Dermis microvascular lymphatic vessel endothelial cell (primary cell): Measurements from ENCODE around the gene NPM1. TPM values are rescaled to one million over a fixed set of nuclear protein-coding genes. Genes with fewer than 3 reads are reported as not detected.
"Not testable (repeated sequence)": the region's sequence is repeated elsewhere in the genome, so short reads cannot be mapped to it uniquely, and the experiment has no call there.

Experiments
- DNase-seq, 2 donors: peaks; one replicate each; pipeline versions ENCODE4 v3.0.0 to v3.0.0-alpha.2; 2010; ENCODE audit warnings: low read depth in 2 of 2
- total RNA-seq: library from RNA; depleted of rRNA; stranded (reverse); fragments of >200 nt; gene quantifications from 2 replicates; pipeline ENCODE4 v1.2.1, GENCODE V29; 2014

Gene NPM1
- total RNA-seq, 1 donor from 2014 or later, result 1,004 TPM

- no peak for DNase-seq
Observed at GRCh38 chr5:171413153-171413910, 25.7 kb downstream of the NPM1 start.

DNA sequence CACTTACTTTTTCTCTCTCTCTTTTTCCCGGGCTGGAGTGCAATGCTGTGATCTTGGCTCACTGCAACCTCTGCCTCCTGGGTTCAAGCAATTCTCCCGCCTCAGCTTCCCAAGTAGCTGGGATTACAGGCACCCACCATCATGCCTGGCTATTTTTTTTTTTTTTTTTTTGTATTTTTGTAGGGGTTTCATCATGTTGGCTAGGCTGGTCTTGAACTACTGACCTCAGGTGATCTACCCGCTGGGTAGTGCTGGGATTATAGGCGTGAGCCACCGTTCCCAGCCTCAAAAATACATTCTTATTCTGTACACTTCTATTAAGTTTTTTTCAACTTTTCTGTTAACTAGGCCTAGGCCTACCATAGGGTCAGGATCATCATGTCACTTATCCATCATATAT lies 26.3 kb downstream of the NPM1 start:
- not testable (repeated sequence) for DNase-seq

GRCh38 chr5:171415115-171415730 lies 27.6 kb downstream of the NPM1 start:
- no peak for DNase-seq

GRCh38 chr5:171416160-171417049 lies 28.8 kb downstream of the NPM1 start:
- no peak for DNase-seq

DNA sequence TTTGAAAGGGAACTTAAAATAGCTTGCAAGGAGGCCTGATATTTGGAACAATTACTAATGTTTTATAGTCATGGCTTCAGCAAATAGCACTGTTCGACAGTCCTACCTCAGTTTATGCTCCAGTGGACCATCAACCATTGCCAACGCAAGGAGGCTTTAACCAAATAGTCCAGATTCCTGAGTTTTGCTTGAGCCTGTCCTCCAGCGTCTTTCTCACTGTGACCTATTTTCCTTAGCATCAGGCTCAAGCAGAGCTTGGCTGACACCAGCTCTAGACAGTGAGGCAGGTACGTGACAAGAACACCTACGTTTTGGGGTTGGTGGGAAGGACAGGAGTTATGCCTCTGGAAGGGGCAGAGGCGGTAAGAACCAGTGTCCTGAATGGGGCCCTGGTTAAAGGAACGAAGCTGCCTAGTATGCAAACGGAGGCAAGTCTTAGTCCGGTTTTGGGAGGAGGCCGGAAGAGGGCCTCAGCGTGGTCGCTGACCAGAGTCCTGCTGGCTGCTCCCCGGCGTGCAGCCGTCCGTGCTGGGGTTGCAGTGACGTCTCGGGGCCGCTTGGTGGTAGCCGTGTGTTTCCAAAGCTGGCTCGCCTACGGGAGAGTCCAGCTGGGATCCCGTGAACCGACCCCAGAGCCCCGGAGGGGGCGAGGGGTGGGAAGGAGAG lies 30.8 kb downstream of the NPM1 start:
- peak; percentile 40 to 75 for DNase-seq

GRCh38 chr5:171418982-171419687 lies 31.5 kb downstream of the NPM1 start, which contains the start of gene FGF18:
Gene FGF18 (plus strand): TSS chr5:171419647. CDS start chr5:171420200, 553 bp downstream.
- DNase-seq, result peak in 1 of 2 donors; percentile 37

GRCh38 chr5:171419688-171420430 lies 32.2 kb downstream of the NPM1 start:
- DNase-seq, result peak in 1 of 2 donors; percentile 24

DNA sequence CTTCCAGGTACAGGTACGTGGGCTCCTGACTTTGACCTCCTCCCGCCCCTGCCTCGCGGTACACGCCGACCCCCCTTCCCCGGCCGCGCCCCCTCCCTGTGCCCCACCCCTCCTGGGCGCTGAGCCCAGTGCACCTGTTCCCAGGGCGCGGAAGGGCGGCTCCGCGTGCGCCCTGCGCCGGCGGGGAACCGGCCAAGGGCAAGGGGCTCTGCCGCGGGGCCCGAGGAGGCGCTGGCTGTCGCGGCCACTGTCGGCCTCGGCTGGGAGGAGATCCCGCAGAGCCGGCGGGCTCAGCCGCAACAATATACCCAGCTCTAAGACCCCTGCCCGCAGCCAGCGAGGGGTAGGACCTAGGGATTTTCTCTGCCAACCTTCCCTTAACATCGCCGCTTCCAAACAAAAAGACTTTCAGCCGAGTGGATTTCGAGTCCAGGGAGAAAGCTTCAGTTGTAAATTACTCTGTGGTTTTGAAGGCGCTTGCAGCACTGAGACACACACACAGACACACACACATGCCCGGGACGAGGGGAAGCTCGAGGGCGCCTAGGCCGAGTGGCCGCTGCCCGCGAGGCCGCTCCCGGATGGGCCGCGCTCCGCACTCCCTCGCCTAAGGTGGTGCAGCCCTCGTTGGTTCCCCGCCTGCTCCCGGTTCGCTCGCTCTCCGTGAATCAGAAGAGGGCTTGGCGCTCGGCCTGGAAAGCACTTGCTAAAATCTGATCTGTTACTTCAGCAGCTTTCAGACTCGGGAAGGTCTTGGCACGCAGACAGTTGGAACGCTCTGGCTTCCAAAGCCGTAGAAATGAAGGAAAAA lies 33.0 kb downstream of the NPM1 start:
- peak in 1 of 2 donors; percentile 20 for DNase-seq

GRCh38 chr5:171421331-171422262 lies 33.9 kb downstream of the NPM1 start:
- DNase-seq, result no peak

GRCh38 chr5:171422495-171422894 lies 34.8 kb downstream of the NPM1 start:
- DNase-seq, result no peak

DNA sequence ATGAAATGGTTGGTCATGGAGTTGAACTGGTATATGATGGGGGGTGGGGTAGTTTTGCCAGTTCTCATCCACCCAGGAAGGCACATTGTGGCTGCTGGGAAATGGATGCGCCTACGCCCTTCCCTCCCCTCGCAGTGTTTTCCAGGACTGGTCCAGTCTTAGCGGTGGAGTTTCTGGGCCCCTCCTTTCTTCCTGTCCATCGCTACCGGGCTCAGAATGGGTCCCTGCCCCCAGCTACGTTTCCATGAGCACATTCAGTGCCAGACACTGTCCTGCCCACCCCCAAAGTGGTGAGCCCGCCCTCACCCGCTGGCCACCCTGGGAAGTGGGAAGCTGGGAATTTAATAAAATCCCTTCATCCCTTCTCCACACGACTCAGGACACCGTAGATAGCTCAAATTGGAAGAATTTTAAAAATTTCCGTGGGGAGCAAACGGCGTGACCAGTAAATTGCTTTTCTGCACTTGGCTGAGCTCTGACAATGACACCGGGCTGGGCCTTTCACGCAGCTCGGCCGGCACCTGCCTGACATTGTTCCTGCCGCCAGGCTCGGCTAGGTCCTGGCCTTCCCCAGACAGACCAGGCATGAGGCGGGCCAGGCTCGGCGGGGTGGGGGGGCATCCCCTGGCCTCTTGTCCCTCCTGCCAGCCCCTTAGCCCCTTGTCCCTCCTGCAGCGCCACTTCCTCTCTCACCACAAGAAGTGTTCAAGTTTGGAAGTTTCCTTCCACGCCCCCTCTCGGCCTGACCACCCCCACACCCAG lies 35.4 kb downstream of the NPM1 start:
- no peak for DNase-seq

GRCh38 chr5:171424726-171425125 lies 37.1 kb downstream of the NPM1 start:
- no peak for DNase-seq

- no peak for DNase-seq
Observed at GRCh38 chr5:171425596-171426244, 38.1 kb downstream of the NPM1 start.

GRCh38 chr5:171426266-171426665 lies 38.6 kb downstream of the NPM1 start:
- no peak for DNase-seq

- no peak for DNase-seq
Observed at GRCh38 chr5:171426680-171427079, 39.0 kb downstream of the NPM1 start.

DNA sequence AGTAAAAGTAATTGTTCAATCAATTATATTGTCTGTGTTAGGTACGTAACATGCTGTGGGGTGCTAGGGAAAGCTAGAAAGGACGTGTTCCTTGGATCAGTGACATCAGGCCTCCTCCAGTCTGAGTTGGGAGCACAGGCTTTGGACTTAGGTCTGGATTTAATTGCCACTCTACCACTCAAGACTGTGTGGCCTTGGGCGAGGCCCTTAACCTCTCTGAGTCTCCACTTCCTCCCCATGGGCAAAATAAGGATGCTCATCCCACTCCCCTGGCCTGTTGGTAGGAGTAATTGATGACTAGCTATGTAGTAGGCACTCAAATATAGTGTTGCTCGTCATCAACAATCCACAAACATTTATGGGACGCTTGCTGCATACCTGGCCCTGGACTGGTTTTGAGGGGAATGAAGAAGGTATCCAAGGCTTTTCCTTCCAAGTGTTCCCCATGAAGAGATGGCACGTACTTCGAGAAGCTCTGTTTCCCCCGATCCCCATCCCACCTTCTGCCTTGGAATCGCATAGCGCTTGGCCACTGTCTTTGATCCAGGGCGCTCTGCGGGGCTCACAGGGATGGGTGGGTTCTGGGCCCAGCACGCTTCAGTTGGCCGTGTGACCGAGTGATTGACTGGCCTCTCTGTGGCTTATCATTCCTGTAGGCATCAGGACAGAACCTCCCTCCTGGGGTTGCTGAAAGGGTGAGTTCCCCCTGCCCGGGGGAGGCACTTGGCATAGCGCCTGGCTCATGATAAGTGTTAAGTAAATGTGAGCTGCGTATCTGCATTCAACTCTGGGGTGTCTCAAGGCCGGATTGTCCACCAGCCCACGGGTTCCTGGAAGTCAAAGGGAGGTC lies 39.9 kb downstream of the NPM1 start:
- no peak for DNase-seq
